Measurements from ENCODE around the gene GRWD1. TPM values are rescaled to one million over a fixed set of nuclear protein-coding genes. Genes with fewer than 3 reads are reported as not detected.
"Not testable (repeated sequence)": the region's sequence is repeated elsewhere in the genome, so short reads cannot be mapped to it uniquely, and the experiment has no call there.

Gene GRWD1
- total RNA-seq, 2 donors from 2014 or later, result 26.2 to 39.7 TPM

GRCh38 chr19:48483301-48483700 is 37.5 kb downstream of the GRWD1 start:
- no peak for DNase-seq (ENCODE audit: low spot score)
- Histone ChIP-seq H3K27ac (no peak overlapping the region), H3K9me3 (no peaks in the 10 kb centered on the region), H3K27me3 (replicated peaks; ENCODE audit: insufficient read depth) (no peaks in the 10 kb centered on the region), H3K4me3 (no peak overlapping the region), H3K36me3 (no peaks in the 10 kb centered on the region), H3K4me1 (replicated peaks) (peaks cover 3% of the 10 kb centered on the region)
- TF ChIP-seq POLR2A (IDR thresholded peaks at IDR 0.05), result no peak
- TF ChIP-seq POLR2AphosphoS5 (IDR thresholded peaks at IDR 0.05), result no peak
- TF ChIP-seq CTCF (IDR thresholded peaks at IDR 0.05), result no peak
- intact Hi-C loops (cut with DNase I), result no loop called here
- 45% methylated on average over 2 of the region's 3 CpGs for WGBS

GRCh38 chr19:48484247-48484893 is 38.6 kb downstream of the GRWD1 start:
- 79% methylated on average over 16 of the region's 16 CpGs for WGBS
- Histone ChIP-seq H3K9me3 (no peaks in the 10 kb centered on the region), H3K4me3 (no peak overlapping the region), H3K4me1 (replicated peaks) (peaks cover 5% of the 10 kb centered on the region), H3K27ac (no peak overlapping the region), H3K36me3 (no peaks in the 10 kb centered on the region), H3K27me3 (replicated peaks; ENCODE audit: insufficient read depth) (no peaks in the 10 kb centered on the region)
- no peak for DNase-seq (ENCODE audit: low spot score)
- TF ChIP-seq POLR2A (IDR thresholded peaks at IDR 0.05) (no peak), CTCF (IDR thresholded peaks at IDR 0.05) (no peak), POLR2AphosphoS5 (IDR thresholded peaks at IDR 0.05) (no peak)
- intact Hi-C loops (cut with DNase I), result no loop called here

GRCh38 chr19:48484931-48485612 is 39.3 kb downstream of the GRWD1 start:
- DNase-seq (ENCODE audit: low spot score), result no peak
- H3K4me1 ChIP-seq (replicated peaks), result peaks cover 5% of the 10 kb centered on the region
- no peak overlapping the region for H3K4me3 ChIP-seq
- intact Hi-C loops (cut with DNase I), result no loop called here
- H3K36me3 ChIP-seq, result no peaks in the 10 kb centered on the region
- TF ChIP-seq POLR2AphosphoS5 (IDR thresholded peaks at IDR 0.05), result no peak
- no peaks in the 10 kb centered on the region for H3K9me3 ChIP-seq
- H3K27me3 ChIP-seq (replicated peaks; ENCODE audit: insufficient read depth), result no peaks in the 10 kb centered on the region
- 87% methylated on average over 34 of the region's 37 CpGs for WGBS
- H3K27ac ChIP-seq, result no peak overlapping the region

- 56% methylated on average over 10 of the region's 10 CpGs for WGBS
- H3K36me3 ChIP-seq; H3K4me3 ChIP-seq; DNase-seq (ENCODE audit: low spot score); intact Hi-C loops (cut with DNase I); H3K27ac ChIP-seq; H3K9me3 ChIP-seq; H3K4me1 ChIP-seq (replicated peaks); H3K27me3 ChIP-seq (replicated peaks; ENCODE audit: insufficient read depth): not testable (repeated sequence)
Measured at GRCh38 chr19:48486706-48487105, 40.9 kb downstream of the GRWD1 start.

GRCh38 chr19:48487544-48487943 is 41.8 kb downstream of the GRWD1 start:
- no peak for DNase-seq (ENCODE audit: low spot score)
- TF ChIP-seq CTCF (IDR thresholded peaks at IDR 0.05), result no peak
- no peak for TF ChIP-seq POLR2A (IDR thresholded peaks at IDR 0.05)
- no peak for TF ChIP-seq POLR2AphosphoS5 (IDR thresholded peaks at IDR 0.05)
- no peaks in the 10 kb centered on the region for H3K9me3 ChIP-seq
- peak overlapping the region in 1 of 2 donors; percentile 72 for H3K27ac ChIP-seq
- no peak overlapping the region for H3K4me3 ChIP-seq
- 77% methylated on average over 6 of the region's 6 CpGs for WGBS
- peaks cover 5% of the 10 kb centered on the region for H3K4me1 ChIP-seq (replicated peaks)
- intact Hi-C loops (cut with DNase I), result no loop called here
- no peaks in the 10 kb centered on the region for H3K36me3 ChIP-seq
- H3K27me3 ChIP-seq (replicated peaks; ENCODE audit: insufficient read depth), result no peaks in the 10 kb centered on the region

- no peak overlapping the region for H3K4me3 ChIP-seq
- WGBS, result 39% methylated on average over 8 of the region's 8 CpGs
- H3K4me1 ChIP-seq (replicated peaks), result peaks cover 5% of the 10 kb centered on the region
- no peaks in the 10 kb centered on the region for H3K36me3 ChIP-seq
- intact Hi-C loops (cut with DNase I), result no loop called here
- H3K27ac ChIP-seq, result peak overlapping the region; percentile 46 to 72
- peak; percentile 90 for DNase-seq (ENCODE audit: low spot score)
- no peaks in the 10 kb centered on the region for H3K27me3 ChIP-seq (replicated peaks; ENCODE audit: insufficient read depth)
- no peaks in the 10 kb centered on the region for H3K9me3 ChIP-seq
- no peak for TF ChIP-seq POLR2A (IDR thresholded peaks at IDR 0.05)
- peak in 1 of 4 experiments; percentile 18 for TF ChIP-seq CTCF (IDR thresholded peaks at IDR 0.05)
- peak; percentile 83 for TF ChIP-seq POLR2AphosphoS5 (IDR thresholded peaks at IDR 0.05)
Measured at GRCh38 chr19:48487948-48488347, 42.2 kb downstream of the GRWD1 start.

- DNase-seq (ENCODE audit: low spot score); H3K4me1 ChIP-seq (replicated peaks); H3K4me3 ChIP-seq; H3K9me3 ChIP-seq; H3K36me3 ChIP-seq; H3K27me3 ChIP-seq (replicated peaks; ENCODE audit: insufficient read depth); intact Hi-C loops (cut with DNase I): not testable (repeated sequence)
- WGBS, result 67% methylated on average over 7 of the region's 7 CpGs
- H3K27ac ChIP-seq, result peak overlapping the region; percentile 46 to 72
Measured at GRCh38 chr19:48488478-48488877, 42.7 kb downstream of the GRWD1 start.
